ENCODE data around the gene NDUFB4.

- TF ChIP-seq CTCF (IDR thresholded peaks at IDR 0.05) (no peak), EZH2 (IDR thresholded peaks at IDR 0.05; ENCODE audit: borderline replicate concordance, insufficient read depth, low read depth, low read length, poor library complexity, severe bottlenecking) (no peak)
Measured at GRCh38 chr3:120625159-120625586, 29.0 kb downstream of the NDUFB4 start.
